Esophagus squamous epithelium (tissue), 4 donors: ENCODE results near the gene SEMA6D.

Experiments
- POLR2A ChIP-seq, 4 donors: fragments of 450-650 bp; IDR thresholded peaks; one replicate each; pipeline ENCODE4 v1.6.1; 2017; ENCODE audit warnings: antibody characterized with exemption in 4 of 4, mild to moderate bottlenecking in 4 of 4, moderate library complexity in 3 of 4
- TF ChIP-seq, protein P1 (sequence below), 6 experiments: fragments of 450-650 bp in 4 of 6; fragments of 200-600 bp in 2 of 6; sonication (generic) in 2 of 6; IDR thresholded peaks; one replicate each; pipeline ENCODE4 v1.5.1; 2016 to 2019; ENCODE audit warnings: antibody characterized with exemption in 6 of 6, mild to moderate bottlenecking in 4 of 6, moderate library complexity in 4 of 6

DNA sequence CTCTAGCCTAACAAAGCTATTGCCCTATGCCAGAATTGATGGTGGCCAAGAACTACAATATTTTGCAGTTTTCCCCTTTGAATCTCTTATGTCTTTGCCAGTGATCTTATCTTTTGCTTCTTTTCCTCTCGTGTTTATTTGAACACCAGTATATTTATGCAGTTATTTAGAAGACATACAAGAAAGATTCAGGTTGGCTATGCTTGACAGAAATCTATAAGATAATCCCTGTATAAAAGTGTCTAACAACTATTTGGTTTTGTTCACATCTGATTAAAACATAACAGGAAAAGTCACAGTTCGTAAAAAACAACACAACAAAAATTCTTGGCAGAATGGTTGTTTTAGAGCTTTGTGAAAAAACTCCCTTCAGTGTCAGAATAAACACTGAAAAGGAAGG lies 63.7 kb downstream of the SEMA6D start:
- TF ChIP-seq, protein P1, sequence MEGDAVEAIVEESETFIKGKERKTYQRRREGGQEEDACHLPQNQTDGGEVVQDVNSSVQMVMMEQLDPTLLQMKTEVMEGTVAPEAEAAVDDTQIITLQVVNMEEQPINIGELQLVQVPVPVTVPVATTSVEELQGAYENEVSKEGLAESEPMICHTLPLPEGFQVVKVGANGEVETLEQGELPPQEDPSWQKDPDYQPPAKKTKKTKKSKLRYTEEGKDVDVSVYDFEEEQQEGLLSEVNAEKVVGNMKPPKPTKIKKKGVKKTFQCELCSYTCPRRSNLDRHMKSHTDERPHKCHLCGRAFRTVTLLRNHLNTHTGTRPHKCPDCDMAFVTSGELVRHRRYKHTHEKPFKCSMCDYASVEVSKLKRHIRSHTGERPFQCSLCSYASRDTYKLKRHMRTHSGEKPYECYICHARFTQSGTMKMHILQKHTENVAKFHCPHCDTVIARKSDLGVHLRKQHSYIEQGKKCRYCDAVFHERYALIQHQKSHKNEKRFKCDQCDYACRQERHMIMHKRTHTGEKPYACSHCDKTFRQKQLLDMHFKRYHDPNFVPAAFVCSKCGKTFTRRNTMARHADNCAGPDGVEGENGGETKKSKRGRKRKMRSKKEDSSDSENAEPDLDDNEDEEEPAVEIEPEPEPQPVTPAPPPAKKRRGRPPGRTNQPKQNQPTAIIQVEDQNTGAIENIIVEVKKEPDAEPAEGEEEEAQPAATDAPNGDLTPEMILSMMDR (IDR thresholded peaks at IDR 0.05) = no peak
- no peak for TF ChIP-seq POLR2A (IDR thresholded peaks at IDR 0.05)
